Activated CD4-positive, alpha-beta T cell treated with anti-CD3 and anti-CD28 coated beads, Interleukin-2, amount 10 ng/mL, durations not matched to agents 7 days and 5 days (primary cell): Measurements from ENCODE around the gene NRL. TPM values are rescaled to one million over a fixed set of nuclear protein-coding genes. Genes with fewer than 3 reads are reported as not detected.

Experiments used
- CTCF ChIA-PET: fragments of 350-600 bp; sonication (Branson Sonifier 250); formaldehyde crosslinking; loops from one replicate; lab custom pipeline; 2021; ENCODE audit warnings: antibody characterized with exemption; lab: Charles Lee
- POLR2A ChIA-PET: fragments of 350-600 bp; sonication (Branson Sonifier 250); formaldehyde crosslinking; loops from one replicate; lab custom pipeline; 2021; ENCODE audit warnings: antibody characterized with exemption; lab: Charles Lee
- DNase-seq: peaks from one replicate; pipeline ENCODE4 v3.0.0-alpha.2; 2020
- H3K27ac Mint-ChIP-seq: one replicate; pipeline ENCODE4 v1.8.0; 2021; ENCODE audit warnings: mild to moderate bottlenecking, moderate library complexity, mixed read lengths
- H3K27me3 Mint-ChIP-seq: one replicate; pipeline ENCODE4 v1.8.0; 2021; ENCODE audit warnings: mixed read lengths
- H3K36me3 Mint-ChIP-seq: one replicate; pipeline ENCODE4 v1.8.0; 2021; ENCODE audit warnings: low read depth, mixed read lengths
- H3K4me1 Mint-ChIP-seq: one replicate; pipeline ENCODE4 v1.8.0; 2021; ENCODE audit warnings: mixed read lengths
- H3K4me3 Mint-ChIP-seq: one replicate; pipeline ENCODE4 v1.8.0; 2021; ENCODE audit warnings: mild to moderate bottlenecking, moderate library complexity, mixed read lengths
- H3K9me3 Mint-ChIP-seq: one replicate; pipeline ENCODE4 v1.8.0; 2021; ENCODE audit warnings: mixed read lengths
- total RNA-seq, 2 experiments: library from RNA; stranded (reverse); gene quantifications; one replicate each; pipeline ENCODE4 v1.2.3, GENCODE V29; 2021

The NRL gene
- total RNA-seq, 2 experiments from 2014 or later: 3.1 to 3.3 TPM

GRCh38 chr14:24141097-24141880 lies 26.5 kb upstream of the NRL start, which contains the start of gene EMC9:
TSS of gene EMC9 (minus strand) at chr14:24141591. CDS start at chr14:24141304, 287 bp downstream.
- Mint-ChIP-seq H3K27ac (peak within 1 kb of the TSS; percentile 89), H3K36me3 (peaks cover 82% of the 10 kb centered on the region), H3K9me3 (no peaks in the 10 kb centered on the region), H3K4me1 (peaks cover 72% of the 10 kb centered on the region), H3K27me3 (no peaks in the 10 kb centered on the region), H3K4me3 (peak within 1 kb of the TSS; percentile 98)
- ChIA-PET POLR2A (interaction anchor here (0.6 to 1.5 kb wide), 6 partner anchors 20 to 123 kb away, joined by 3 to 6 read pairs (median 5); partner anchors contain the start of genes IPO4 and IRF9), CTCF (interaction anchor here (0.6 to 7.6 kb wide), 11 partner anchors 9 to 290 kb away, joined by 3 to 62 read pairs (median 4); partner anchors contain the start of genes DCAF11, IRF9, MDP1 and NRL)
- peak; percentile 100 for DNase-seq

GRCh38 chr14:24139272-24139934 lies 24.7 kb upstream of the NRL start:
- peak overlapping the region; percentile 78 for H3K27ac Mint-ChIP-seq
- no peaks in the 10 kb centered on the region for H3K9me3 Mint-ChIP-seq
- peak; percentile 35 for DNase-seq
- ChIA-PET POLR2A (no interaction called here), CTCF (interaction anchor here (0.6 to 7.6 kb wide), 4 partner anchors 22 to 103 kb away, joined by 3 to 62 read pairs (median 4); partner anchors contain the start of genes DCAF11, IRF9, MDP1 and NRL)
- H3K4me1 Mint-ChIP-seq: peaks cover 62% of the 10 kb centered on the region
- H3K4me3 Mint-ChIP-seq: peak overlapping the region; percentile 98
- no peaks in the 10 kb centered on the region for H3K27me3 Mint-ChIP-seq
- peaks cover 63% of the 10 kb centered on the region for H3K36me3 Mint-ChIP-seq

- Mint-ChIP-seq H3K4me1 (peaks cover 54% of the 10 kb centered on the region), H3K27ac (peak overlapping the region; percentile 43), H3K27me3 (no peaks in the 10 kb centered on the region), H3K4me3 (peak overlapping the region; percentile 98), H3K9me3 (no peaks in the 10 kb centered on the region), H3K36me3 (peaks cover 56% of the 10 kb centered on the region)
- ChIA-PET CTCF (interaction anchor here (0.7 to 7.6 kb wide), 7 partner anchors 9 to 77 kb away, joined by 3 to 62 read pairs (median 4); partner anchors contain the start of genes DCAF11, IRF9, MDP1 and NRL), POLR2A (interaction anchor here (1.8 kb wide), 1 partner anchor 8 kb away, joined by 8 read pairs; the partner anchor contains the start of genes PSME2 and RNF31)
- no peak for DNase-seq
Observed at GRCh38 chr14:24138396-24139271, 23.9 kb upstream of the NRL start.

GRCh38 chr14:24137529-24138395 lies 23.0 kb upstream of the NRL start:
- no peaks in the 10 kb centered on the region for H3K27me3 Mint-ChIP-seq
- no peaks in the 10 kb centered on the region for H3K9me3 Mint-ChIP-seq

GRCh38 chr14:24136684-24137528 lies 22.2 kb upstream of the NRL start:
- DNase-seq: no peak
- POLR2A ChIA-PET: interaction anchor here (0.7 to 1.8 kb wide), 5 partner anchors 10 to 45 kb away, joined by 3 to 8 read pairs (median 6); partner anchors contain the start of genes DCAF11, IRF9, NRL and PSME2
- Mint-ChIP-seq H3K27ac (peak overlapping the region; percentile 93), H3K27me3 (no peaks in the 10 kb centered on the region), H3K4me1 (peaks cover 53% of the 10 kb centered on the region), H3K36me3 (peaks cover 43% of the 10 kb centered on the region), H3K4me3 (peak overlapping the region; percentile 94), H3K9me3 (no peaks in the 10 kb centered on the region)
- CTCF ChIA-PET: interaction anchor here (0.5 to 7.6 kb wide), 13 partner anchors 10 to 196 kb away, joined by 3 to 62 read pairs (median 5); partner anchors contain the start of genes DCAF11, IRF9, NRL and PSME2

More at GRCh38 chr14:24137529-24138395, 23.0 kb upstream of the NRL start:
- peaks cover 50% of the 10 kb centered on the region for H3K4me1 Mint-ChIP-seq
- POLR2A ChIA-PET: interaction anchor here (1.7 to 1.8 kb wide), 2 partner anchors 9 to 23 kb away, joined by 6 to 8 read pairs; partner anchors contain the start of genes IRF9, PSME2 and RNF31
- H3K36me3 Mint-ChIP-seq: peaks cover 47% of the 10 kb centered on the region
- DNase-seq: no peak
- CTCF ChIA-PET: interaction anchor here (0.5 to 7.6 kb wide), 14 partner anchors 10 to 193 kb away, joined by 3 to 62 read pairs (median 4); partner anchors contain the start of genes DCAF11, IRF9, NRL and PSME2
- H3K4me3 Mint-ChIP-seq: peak overlapping the region; percentile 94
- peak overlapping the region; percentile 93 for H3K27ac Mint-ChIP-seq

- CTCF ChIA-PET: interaction anchor here (0.7 to 7.6 kb wide), 12 partner anchors 10 to 296 kb away, joined by 3 to 62 read pairs (median 3); partner anchors contain the start of genes DCAF11, IRF9, NRL and PSME2
- no peaks in the 10 kb centered on the region for H3K9me3 Mint-ChIP-seq
- peak within 1 kb of the TSS; percentile 93 for H3K27ac Mint-ChIP-seq
- no peaks in the 10 kb centered on the region for H3K27me3 Mint-ChIP-seq
- peaks cover 56% of the 10 kb centered on the region for H3K4me1 Mint-ChIP-seq
- peak; percentile 93 for DNase-seq
- peaks cover 40% of the 10 kb centered on the region for H3K36me3 Mint-ChIP-seq
- peak within 1 kb of the TSS; percentile 94 for H3K4me3 Mint-ChIP-seq
- POLR2A ChIA-PET: interaction anchor here (0.8 to 1.7 kb wide), 5 partner anchors 11 to 44 kb away, joined by 3 to 7 read pairs (median 5); partner anchors contain the start of genes DCAF11, IRF9, NRL and PSME2
Observed at GRCh38 chr14:24135834-24136683, 21.3 kb upstream of the NRL start, which contains the start of gene PSME1. TSS of gene PSME1 (plus strand) at chr14:24136194. CDS start at chr14:24136263, 69 bp downstream.

GRCh38 chr14:24135584-24135833 lies 20.8 kb upstream of the NRL start:
- peaks cover 58% of the 10 kb centered on the region for H3K4me1 Mint-ChIP-seq
- ChIA-PET POLR2A (interaction anchor here (0.8 to 1.2 kb wide), 4 partner anchors 11 to 43 kb away, joined by 3 to 7 read pairs (median 4); partner anchors contain the start of genes DCAF11, NRL, PSME2 and RNF31), CTCF (interaction anchor here (0.7 to 7.6 kb wide), 10 partner anchors 10 to 296 kb away, joined by 3 to 62 read pairs (median 3); partner anchors contain the start of genes DCAF11, IRF9, NRL and PSME2)

GRCh38 chr14:24133735-24134134 lies 19.0 kb upstream of the NRL start:
- Mint-ChIP-seq H3K4me1 (peaks cover 46% of the 10 kb centered on the region), H3K27me3 (no peaks in the 10 kb centered on the region), H3K9me3 (no peaks in the 10 kb centered on the region), H3K36me3 (peaks cover 21% of the 10 kb centered on the region), H3K27ac (no peak overlapping the region), H3K4me3 (no peak overlapping the region)
- CTCF ChIA-PET: interaction anchor here (0.6 to 2.4 kb wide), 7 partner anchors 15 to 772 kb away, joined by 3 to 7 read pairs (median 3); partner anchors contain the start of genes DCAF11, IPO4 and NRL
- POLR2A ChIA-PET: interaction anchor here (0.7 kb wide), 1 partner anchor 578 kb away, joined by 8 read pairs; the partner anchor contains the start of gene THTPA
- DNase-seq: no peak

More at GRCh38 chr14:24135584-24135833, 20.8 kb upstream of the NRL start:
- no peak for DNase-seq
- Mint-ChIP-seq H3K36me3 (peaks cover 37% of the 10 kb centered on the region), H3K4me3 (peak overlapping the region; percentile 84), H3K27me3 (no peaks in the 10 kb centered on the region), H3K9me3 (no peaks in the 10 kb centered on the region), H3K27ac (peak overlapping the region; percentile 91)

- Mint-ChIP-seq H3K4me3 (no peak overlapping the region), H3K4me1 (peaks cover 39% of the 10 kb centered on the region), H3K27me3 (no peaks in the 10 kb centered on the region), H3K9me3 (no peaks in the 10 kb centered on the region), H3K27ac (peak overlapping the region; percentile 85), H3K36me3 (peaks cover 13% of the 10 kb centered on the region)
- CTCF ChIA-PET: interaction anchor here (0.7 to 2.4 kb wide), 3 partner anchors 8 to 25 kb away, joined by 3 to 7 read pairs (median 3); partner anchors contain the start of genes DCAF11, EMC9 and NRL
- DNase-seq: no peak
- POLR2A ChIA-PET: interaction anchor here (0.7 kb wide), 1 partner anchor 577 kb away, joined by 8 read pairs; the partner anchor contains the start of gene THTPA
Observed at GRCh38 chr14:24132976-24133375, 18.2 kb upstream of the NRL start.
